Measurements from ENCODE around the gene SRGAP2B. TPM values are rescaled to one million over a fixed set of nuclear protein-coding genes. Genes with fewer than 3 reads are reported as not detected.
"Not testable (repeated sequence)": the region's sequence is repeated elsewhere in the genome, so short reads cannot be mapped to it uniquely, and the experiment has no call there.

Gene SRGAP2B
- total RNA-seq, 1 donor from 2014 or later = 58.5 TPM

DNA sequence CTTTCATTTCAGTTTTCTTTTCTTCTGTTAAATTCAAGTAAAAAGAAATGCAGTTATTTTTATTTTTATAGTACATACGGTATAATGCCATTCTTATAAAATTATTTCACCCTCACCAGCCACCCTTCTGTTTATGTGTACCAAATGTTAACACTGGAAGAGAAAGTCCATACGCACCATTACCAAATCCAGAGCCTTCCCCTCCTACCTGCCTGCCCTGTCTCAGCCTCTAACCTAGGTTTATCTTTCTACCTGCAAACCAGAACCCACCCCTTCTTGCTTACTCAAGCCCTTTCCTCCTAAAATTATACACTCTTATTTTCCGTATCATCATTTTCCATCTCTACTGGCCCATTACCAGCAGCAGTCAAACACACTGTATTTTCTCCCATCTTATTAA, 84.5 kb downstream of the SRGAP2B start:
- not testable (repeated sequence) for H3K27ac Mint-ChIP-seq (ENCODE audit: unreplicated experiment); H3K36me3 Mint-ChIP-seq (ENCODE audit: low read depth); H3K9me3 Mint-ChIP-seq; H3K27me3 Mint-ChIP-seq (ENCODE audit: low read depth); H3K4me3 Mint-ChIP-seq; H3K4me1 Mint-ChIP-seq; DNase-seq (ENCODE audit: low read depth, low spot score)

GRCh38 chr1:145009928-145010327, 85.2 kb downstream of the SRGAP2B start:
- H3K27ac Mint-ChIP-seq (ENCODE audit: unreplicated experiment); H3K27me3 Mint-ChIP-seq (ENCODE audit: low read depth); H3K4me1 Mint-ChIP-seq; H3K4me3 Mint-ChIP-seq; H3K9me3 Mint-ChIP-seq; DNase-seq (ENCODE audit: low read depth, low spot score); H3K36me3 Mint-ChIP-seq (ENCODE audit: low read depth): not testable (repeated sequence)

DNA sequence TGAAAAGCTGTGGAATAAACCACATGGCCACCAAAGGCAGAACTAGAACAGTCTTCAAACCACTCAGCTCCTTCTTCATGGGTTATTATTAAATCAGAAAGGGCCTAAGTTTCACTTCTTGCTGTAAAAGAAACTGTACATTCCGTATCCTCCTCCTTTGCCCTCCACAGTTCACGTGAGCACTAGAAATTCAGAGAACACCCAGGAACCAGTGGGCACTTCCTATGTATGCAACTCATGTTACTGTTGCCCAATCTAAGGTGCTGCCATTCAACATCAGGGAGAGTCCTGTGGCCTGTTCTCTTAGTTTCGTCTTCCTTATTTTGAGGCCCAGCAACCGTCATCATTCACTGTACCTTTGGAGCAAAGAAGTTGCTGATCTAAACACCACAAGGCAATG, 86.7 kb downstream of the SRGAP2B start:
- not testable (repeated sequence) for DNase-seq (ENCODE audit: low read depth, low spot score); H3K4me3 Mint-ChIP-seq; H3K36me3 Mint-ChIP-seq (ENCODE audit: low read depth); H3K27me3 Mint-ChIP-seq (ENCODE audit: low read depth); H3K9me3 Mint-ChIP-seq; H3K27ac Mint-ChIP-seq (ENCODE audit: unreplicated experiment); H3K4me1 Mint-ChIP-seq

DNA sequence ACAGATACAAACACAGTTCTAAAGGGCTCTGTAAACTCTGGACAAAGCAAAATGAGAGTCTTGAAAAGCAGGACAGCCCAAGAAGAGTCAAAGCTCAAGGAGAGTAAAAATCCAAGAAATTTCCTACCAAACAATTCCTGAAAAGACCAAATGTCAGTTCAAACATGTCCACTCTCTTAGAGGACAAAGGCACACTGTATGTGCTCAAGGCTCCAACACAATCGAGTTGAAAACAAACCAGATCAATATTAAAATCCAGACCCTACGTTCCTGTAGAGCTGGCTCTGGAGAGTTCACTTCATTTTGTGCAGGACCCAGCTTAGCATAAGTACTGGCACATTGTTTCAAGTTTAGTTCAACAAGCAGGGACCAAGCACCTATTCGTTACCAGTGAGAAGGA, 90.0 kb downstream of the SRGAP2B start:
- H3K4me3 Mint-ChIP-seq; H3K27me3 Mint-ChIP-seq (ENCODE audit: low read depth); H3K4me1 Mint-ChIP-seq; DNase-seq (ENCODE audit: low read depth, low spot score); H3K27ac Mint-ChIP-seq (ENCODE audit: unreplicated experiment); H3K9me3 Mint-ChIP-seq; H3K36me3 Mint-ChIP-seq (ENCODE audit: low read depth): not testable (repeated sequence)

- not testable (repeated sequence) for DNase-seq (ENCODE audit: low read depth, low spot score); H3K27ac Mint-ChIP-seq (ENCODE audit: unreplicated experiment); H3K9me3 Mint-ChIP-seq; H3K36me3 Mint-ChIP-seq (ENCODE audit: low read depth); H3K4me3 Mint-ChIP-seq; H3K27me3 Mint-ChIP-seq (ENCODE audit: low read depth); H3K4me1 Mint-ChIP-seq
Observed at GRCh38 chr1:145001381-145001780, 93.7 kb downstream of the SRGAP2B start.

DNA sequence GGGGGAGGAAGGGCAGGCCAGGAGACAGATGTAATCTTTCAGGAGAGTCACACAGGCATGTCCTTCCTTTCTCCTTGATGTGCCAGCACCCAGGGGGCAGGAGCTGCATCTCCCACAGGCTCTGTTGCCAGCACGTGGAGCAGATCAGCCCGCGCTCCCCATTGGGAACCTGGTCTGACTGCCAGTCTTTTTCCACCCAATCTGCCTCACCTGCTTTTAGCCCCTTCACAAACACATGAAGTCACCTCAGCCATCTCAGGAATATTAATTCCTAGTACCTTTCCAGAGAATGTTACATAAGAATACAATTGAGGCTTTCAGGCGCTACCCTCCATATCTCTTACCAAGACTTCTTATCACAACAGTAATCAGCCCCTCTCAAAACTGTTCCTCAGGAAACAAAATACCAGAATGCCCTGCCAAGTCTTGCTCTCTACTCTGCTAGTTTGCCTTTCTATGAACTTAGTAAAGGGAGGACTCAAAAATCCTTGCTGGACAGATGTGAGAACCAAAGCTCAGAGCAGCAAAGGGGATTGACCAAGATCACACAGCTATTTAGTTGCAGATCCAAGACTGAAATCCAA, 94.3 kb downstream of the SRGAP2B start:
- H3K4me1 Mint-ChIP-seq; H3K27me3 Mint-ChIP-seq (ENCODE audit: low read depth); DNase-seq (ENCODE audit: low read depth, low spot score); H3K36me3 Mint-ChIP-seq (ENCODE audit: low read depth); H3K27ac Mint-ChIP-seq (ENCODE audit: unreplicated experiment); H3K4me3 Mint-ChIP-seq; H3K9me3 Mint-ChIP-seq: not testable (repeated sequence)

GRCh38 chr1:145000074-145000742, 94.9 kb downstream of the SRGAP2B start:
- not testable (repeated sequence) for H3K27me3 Mint-ChIP-seq (ENCODE audit: low read depth); H3K4me3 Mint-ChIP-seq; DNase-seq (ENCODE audit: low read depth, low spot score); H3K36me3 Mint-ChIP-seq (ENCODE audit: low read depth); H3K27ac Mint-ChIP-seq (ENCODE audit: unreplicated experiment); H3K4me1 Mint-ChIP-seq; H3K9me3 Mint-ChIP-seq

DNA sequence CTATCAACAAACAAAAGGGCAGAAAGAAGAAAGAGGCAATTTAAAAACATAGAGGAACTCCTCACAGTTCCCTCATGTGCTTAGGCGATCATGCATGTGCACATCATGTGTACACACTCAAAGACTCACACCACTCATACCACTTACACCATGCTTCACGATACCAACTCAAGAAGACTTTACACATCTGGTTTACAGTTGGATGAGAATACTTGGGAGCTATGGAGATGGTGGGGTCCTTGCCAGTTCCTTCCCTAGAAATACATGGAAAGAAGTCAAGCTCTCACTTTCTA, 96.2 kb downstream of the SRGAP2B start:
- not testable (repeated sequence) for DNase-seq (ENCODE audit: low read depth, low spot score); H3K9me3 Mint-ChIP-seq; H3K4me3 Mint-ChIP-seq; H3K27ac Mint-ChIP-seq (ENCODE audit: unreplicated experiment); H3K36me3 Mint-ChIP-seq (ENCODE audit: low read depth); H3K4me1 Mint-ChIP-seq; H3K27me3 Mint-ChIP-seq (ENCODE audit: low read depth)

- H3K36me3 Mint-ChIP-seq (ENCODE audit: low read depth); H3K27me3 Mint-ChIP-seq (ENCODE audit: low read depth); DNase-seq (ENCODE audit: low read depth, low spot score); H3K9me3 Mint-ChIP-seq; H3K4me3 Mint-ChIP-seq; H3K4me1 Mint-ChIP-seq: not testable (repeated sequence)
- peak overlapping the region; percentile 91 for H3K27ac Mint-ChIP-seq (ENCODE audit: unreplicated experiment)
Observed at GRCh38 chr1:144998134-144998980, 96.8 kb downstream of the SRGAP2B start.

- H3K4me1 Mint-ChIP-seq; H3K36me3 Mint-ChIP-seq (ENCODE audit: low read depth); DNase-seq (ENCODE audit: low read depth, low spot score); H3K27ac Mint-ChIP-seq (ENCODE audit: unreplicated experiment); H3K27me3 Mint-ChIP-seq (ENCODE audit: low read depth); H3K9me3 Mint-ChIP-seq; H3K4me3 Mint-ChIP-seq: not testable (repeated sequence)
Observed at GRCh38 chr1:144995833-144996410, 99.2 kb downstream of the SRGAP2B start.

DNA sequence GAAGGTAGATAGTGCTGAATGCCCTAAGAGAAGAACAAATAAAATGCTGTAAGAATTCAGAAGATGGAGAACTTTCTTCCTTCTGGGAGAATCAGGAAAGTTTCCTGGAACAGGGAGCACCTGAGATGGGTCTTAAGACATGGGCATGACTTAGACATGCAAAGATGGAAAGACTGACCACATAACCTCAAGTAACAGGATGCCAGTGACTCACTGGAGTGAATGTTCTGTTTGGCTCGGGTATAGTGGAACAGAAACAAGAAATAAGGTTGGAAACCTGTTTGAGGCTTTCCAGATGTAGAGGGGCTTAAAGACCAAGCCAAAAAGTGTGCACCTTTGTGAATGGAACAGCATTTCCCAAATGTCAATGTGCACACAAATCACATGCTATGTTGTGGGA, 102.2 kb downstream of the SRGAP2B start:
- H3K27me3 Mint-ChIP-seq (ENCODE audit: low read depth); H3K36me3 Mint-ChIP-seq (ENCODE audit: low read depth); H3K9me3 Mint-ChIP-seq; H3K4me3 Mint-ChIP-seq; DNase-seq (ENCODE audit: low read depth, low spot score); H3K4me1 Mint-ChIP-seq; H3K27ac Mint-ChIP-seq (ENCODE audit: unreplicated experiment): not testable (repeated sequence)

DNA sequence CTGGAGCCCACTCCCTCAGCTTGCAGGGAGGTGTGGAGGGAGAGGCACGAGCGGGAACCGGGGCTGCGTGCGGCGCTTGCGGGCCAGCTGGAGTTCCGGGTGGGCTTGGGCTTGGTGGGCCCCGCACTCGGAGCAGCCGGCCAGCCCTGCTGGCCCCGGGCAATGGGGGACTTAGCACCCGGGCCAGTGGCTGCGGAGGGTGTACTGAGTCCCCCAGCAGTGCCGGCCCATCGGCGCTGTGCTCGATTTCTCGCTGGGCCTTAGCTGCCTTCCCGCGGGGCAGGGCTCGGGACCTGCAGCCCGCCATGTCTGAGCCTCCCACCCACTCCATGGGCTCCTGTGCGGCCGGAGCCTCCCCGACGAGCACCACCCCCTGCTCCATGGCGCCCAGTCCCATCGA, 104.5 kb downstream of the SRGAP2B start:
- not testable (repeated sequence) for H3K9me3 Mint-ChIP-seq; H3K4me1 Mint-ChIP-seq; H3K27ac Mint-ChIP-seq (ENCODE audit: unreplicated experiment)

DNA sequence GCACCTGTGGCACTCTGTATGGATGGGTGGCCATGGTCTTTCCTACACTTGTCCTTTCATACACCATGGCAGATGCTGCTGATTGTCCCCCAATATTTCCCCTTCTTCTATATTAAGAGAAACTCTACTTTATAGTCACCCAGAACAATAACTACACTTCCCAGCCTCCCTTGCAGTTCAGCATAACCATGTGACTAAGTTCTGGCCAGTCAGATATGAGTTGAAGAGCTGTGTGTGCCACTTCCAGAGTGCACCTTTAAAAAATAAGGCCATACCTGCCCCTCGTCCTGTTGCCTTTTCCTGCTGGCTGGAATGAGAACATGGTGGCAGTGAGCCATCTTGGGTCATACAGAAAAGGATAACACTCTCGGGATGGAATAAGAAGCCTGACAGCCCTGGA, 108.0 kb downstream of the SRGAP2B start:
- H3K4me3 Mint-ChIP-seq; H3K36me3 Mint-ChIP-seq (ENCODE audit: low read depth); H3K27ac Mint-ChIP-seq (ENCODE audit: unreplicated experiment); H3K4me1 Mint-ChIP-seq; H3K27me3 Mint-ChIP-seq (ENCODE audit: low read depth); DNase-seq (ENCODE audit: low read depth, low spot score); H3K9me3 Mint-ChIP-seq: not testable (repeated sequence)

More for the DNA sequence above, 104.5 kb downstream of the SRGAP2B start:
- not testable (repeated sequence) for H3K27me3 Mint-ChIP-seq (ENCODE audit: low read depth); DNase-seq (ENCODE audit: low read depth, low spot score); H3K4me3 Mint-ChIP-seq; H3K36me3 Mint-ChIP-seq (ENCODE audit: low read depth)
